HG02885 (cell line): ENCODE data around the gene IFNGR1.

Experiments
- ATAC-seq: cut with Tn5 transposase; IDR thresholded peaks from one replicate; pipeline ENCODE4 v1.9.1; 2021; ENCODE audit warnings: mild to moderate bottlenecking; ENCODE audit not compliant: unreplicated experiment, poor library complexity

Gene IFNGR1

GRCh38 chr6:137181891-137182653, 37.1 kb downstream of the IFNGR1 start:
- no peak for ATAC-seq

GRCh38 chr6:137177611-137178010, 41.6 kb downstream of the IFNGR1 start:
- no peak for ATAC-seq

- no peak for ATAC-seq
These were observed 42.5 kb downstream of the IFNGR1 start for GRCh38 chr6:137176729-137177128.

- no peak for ATAC-seq
These were observed 43.3 kb downstream of the IFNGR1 start for GRCh38 chr6:137175868-137176245.

GRCh38 chr6:137175157-137175867, 43.9 kb downstream of the IFNGR1 start:
- ATAC-seq: no peak

GRCh38 chr6:137173501-137173900, 45.7 kb downstream of the IFNGR1 start, which contains the start of gene IL22RA2:
Gene IL22RA2, minus strand, starts transcription at chr6:137173644. Its CDS starts 11,895 bp downstream, at chr6:137161749.
- ATAC-seq: no peak

GRCh38 chr6:137172734-137173431, 46.3 kb downstream of the IFNGR1 start:
- ATAC-seq: no peak

GRCh38 chr6:137171824-137172733, 47.1 kb downstream of the IFNGR1 start:
- no peak for ATAC-seq

- ATAC-seq: no peak
These were observed 48.2 kb downstream of the IFNGR1 start for GRCh38 chr6:137171053-137171374.

GRCh38 chr6:137170266-137171052, 48.7 kb downstream of the IFNGR1 start:
- ATAC-seq: no peak

- ATAC-seq: no peak
These were observed 51.3 kb downstream of the IFNGR1 start for GRCh38 chr6:137167702-137168377.

- ATAC-seq: no peak
These were observed 52.7 kb downstream of the IFNGR1 start for GRCh38 chr6:137166247-137167098.

- ATAC-seq: peak; percentile 61
These were observed 53.6 kb downstream of the IFNGR1 start for GRCh38 chr6:137165375-137166246.

GRCh38 chr6:137163732-137164318, 55.4 kb downstream of the IFNGR1 start:
- ATAC-seq: no peak

GRCh38 chr6:137162692-137163306, 56.4 kb downstream of the IFNGR1 start:
- no peak for ATAC-seq

- ATAC-seq: no peak
These were observed 57.2 kb downstream of the IFNGR1 start for GRCh38 chr6:137161949-137162348.
